Astrocyte (in vitro differentiated cells and primary cell): ENCODE measurements around the gene ARL6IP5. TPM values are rescaled to one million over a fixed set of nuclear protein-coding genes. Genes with fewer than 3 reads are reported as not detected.

ENCODE experiments used
- DNase-seq: peaks from one replicate; pipeline ENCODE4 v3.0.0-alpha.2; 2010; ENCODE audit warnings: low read depth
- FAIRE-seq: peaks from 2 replicates; lab custom pipeline; 2011; peaks lifted over from hg19 to GRCh38; lab: Jason Lieb, UNC
- H2AFZ ChIP-seq: 2 replicates; pipeline ENCODE4 v1.6.0; 2012; ENCODE audit warnings: low read depth, low read length, inconsistent platforms
- H3K27ac ChIP-seq: 2 replicates; pipeline ENCODE4 v1.5.1; 2011; ENCODE audit warnings: low read depth, low read length, inconsistent platforms
- H3K27me3 ChIP-seq: 2 replicates; pipeline ENCODE4 v1.6.0; 2011; ENCODE audit warnings: low read length, inconsistent platforms; ENCODE audit not compliant: insufficient read depth
- H3K36me3 ChIP-seq: 2 replicates; pipeline ENCODE4 v1.5.1; 2011; ENCODE audit warnings: low read length, inconsistent platforms; ENCODE audit not compliant: insufficient read depth
- H3K4me1 ChIP-seq: 2 replicates; pipeline ENCODE4 v1.5.1; 2011; ENCODE audit warnings: low read length, inconsistent platforms; ENCODE audit not compliant: insufficient read depth
- H3K4me2 ChIP-seq: 2 replicates; pipeline ENCODE4 v1.6.0; 2012; ENCODE audit warnings: low read length, inconsistent platforms
- H3K4me3 ChIP-seq: 2 replicates; pipeline ENCODE4 v1.5.1; 2011; ENCODE audit warnings: low read depth, mild to moderate bottlenecking, low read length, inconsistent platforms; ENCODE audit not compliant: insufficient read depth
- H3K79me2 ChIP-seq: 2 replicates; pipeline ENCODE4 v1.6.0; 2012; ENCODE audit warnings: mild to moderate bottlenecking, low read length, inconsistent platforms; ENCODE audit not compliant: insufficient read depth
- H3K9ac ChIP-seq: 2 replicates; pipeline ENCODE4 v1.6.0; 2012; ENCODE audit warnings: mild to moderate bottlenecking, low read length, inconsistent platforms
- H3K9me3 ChIP-seq: 2 replicates; pipeline ENCODE4 v1.5.1; 2012; ENCODE audit warnings: low read depth, mild to moderate bottlenecking, low read length, inconsistent platforms; ENCODE audit not compliant: insufficient read depth
- H4K20me1 ChIP-seq: 2 replicates; pipeline ENCODE4 v1.6.0; 2012; ENCODE audit warnings: low read length, inconsistent platforms; ENCODE audit not compliant: insufficient read depth
- H3K27ac Mint-ChIP-seq: one replicate; pipeline ENCODE4 v1.8.0; 2021; ENCODE audit warnings: mild to moderate bottlenecking, mixed read lengths; ENCODE audit not compliant: unreplicated experiment
- H3K27me3 Mint-ChIP-seq: one replicate; pipeline ENCODE4 v1.8.0; 2021; ENCODE audit warnings: low read depth, mixed read lengths; ENCODE audit not compliant: unreplicated experiment
- H3K36me3 Mint-ChIP-seq: one replicate; pipeline ENCODE4 v1.8.0; 2021; ENCODE audit warnings: low read depth, mixed read lengths; ENCODE audit not compliant: unreplicated experiment
- H3K4me1 Mint-ChIP-seq: one replicate; pipeline ENCODE4 v1.8.0; 2021; ENCODE audit warnings: low read depth, mixed read lengths; ENCODE audit not compliant: unreplicated experiment
- H3K4me3 Mint-ChIP-seq: one replicate; pipeline ENCODE4 v1.8.0; 2021; ENCODE audit warnings: mild to moderate bottlenecking, moderate library complexity, mixed read lengths; ENCODE audit not compliant: unreplicated experiment
- H3K9me3 Mint-ChIP-seq: one replicate; pipeline ENCODE4 v1.8.0; 2021; ENCODE audit warnings: mild to moderate bottlenecking, mixed read lengths; ENCODE audit not compliant: unreplicated experiment
- EZH2 ChIP-seq: IDR thresholded peaks from 2 replicates; pipeline ENCODE4 v1.6.1; 2012; ENCODE audit warnings: mild to moderate bottlenecking, low read length, inconsistent platforms; ENCODE audit not compliant: insufficient read depth
- total RNA-seq: library from RNA; stranded (reverse); gene quantifications from 2 replicates; pipeline ENCODE4 v1.2.1, GENCODE V29; 2021
- TF ChIP-seq, protein P1 (sequence below): IDR thresholded peaks from 2 replicates; pipeline ENCODE4 v1.5.1; 2011; ENCODE audit warnings: low read depth, mild to moderate bottlenecking, inconsistent platforms, low read length, moderate library complexity; ENCODE audit not compliant: insufficient read depth

The ARL6IP5 gene
- total RNA-seq, 1 donor from 2014 or later: 160 TPM

DNA sequence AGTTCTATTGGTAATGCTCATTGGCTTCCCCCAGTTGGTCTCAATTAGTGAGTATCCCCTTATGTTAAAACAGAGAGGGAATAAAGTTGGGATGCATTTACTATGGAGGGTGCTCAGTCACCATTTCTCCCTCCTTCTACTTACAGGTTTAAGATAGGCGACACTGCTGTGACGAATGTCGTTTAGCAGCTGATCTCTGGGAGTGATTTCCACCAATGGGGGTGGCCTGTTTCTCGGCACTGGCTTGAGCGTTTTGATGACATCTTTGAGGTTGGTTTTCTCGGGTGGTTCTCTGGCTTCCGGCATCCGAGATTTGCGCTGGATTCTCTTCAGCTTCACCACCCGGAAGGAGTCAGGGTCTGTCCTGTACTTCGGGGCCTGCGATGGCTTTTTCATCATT, 33.8 kb downstream of the ARL6IP5 start:
- no peaks in the 10 kb centered on the region for H3K36me3 ChIP-seq
- peaks cover 3% of the 10 kb centered on the region for H3K4me1 ChIP-seq
- Mint-ChIP-seq H3K9me3 (no peaks in the 10 kb centered on the region), H3K27ac (no peak overlapping the region), H3K27me3 (no peaks in the 10 kb centered on the region), H3K4me3 (no peak overlapping the region), H3K36me3 (no peaks in the 10 kb centered on the region), H3K4me1 (no peaks in the 10 kb centered on the region)
- no peak overlapping the region for H3K27ac ChIP-seq
- no peak for FAIRE-seq
- TF ChIP-seq, protein P1, sequence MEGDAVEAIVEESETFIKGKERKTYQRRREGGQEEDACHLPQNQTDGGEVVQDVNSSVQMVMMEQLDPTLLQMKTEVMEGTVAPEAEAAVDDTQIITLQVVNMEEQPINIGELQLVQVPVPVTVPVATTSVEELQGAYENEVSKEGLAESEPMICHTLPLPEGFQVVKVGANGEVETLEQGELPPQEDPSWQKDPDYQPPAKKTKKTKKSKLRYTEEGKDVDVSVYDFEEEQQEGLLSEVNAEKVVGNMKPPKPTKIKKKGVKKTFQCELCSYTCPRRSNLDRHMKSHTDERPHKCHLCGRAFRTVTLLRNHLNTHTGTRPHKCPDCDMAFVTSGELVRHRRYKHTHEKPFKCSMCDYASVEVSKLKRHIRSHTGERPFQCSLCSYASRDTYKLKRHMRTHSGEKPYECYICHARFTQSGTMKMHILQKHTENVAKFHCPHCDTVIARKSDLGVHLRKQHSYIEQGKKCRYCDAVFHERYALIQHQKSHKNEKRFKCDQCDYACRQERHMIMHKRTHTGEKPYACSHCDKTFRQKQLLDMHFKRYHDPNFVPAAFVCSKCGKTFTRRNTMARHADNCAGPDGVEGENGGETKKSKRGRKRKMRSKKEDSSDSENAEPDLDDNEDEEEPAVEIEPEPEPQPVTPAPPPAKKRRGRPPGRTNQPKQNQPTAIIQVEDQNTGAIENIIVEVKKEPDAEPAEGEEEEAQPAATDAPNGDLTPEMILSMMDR: no peak
- TF ChIP-seq EZH2: no peak
- no peak for DNase-seq
- no peak overlapping the region for H3K4me3 ChIP-seq
- no peak overlapping the region for H3K9ac ChIP-seq
- H3K27me3 ChIP-seq: no peaks in the 10 kb centered on the region
- no peaks in the 10 kb centered on the region for H3K9me3 ChIP-seq
- H4K20me1 ChIP-seq: no peaks in the 10 kb centered on the region
- H2AFZ ChIP-seq: no peak overlapping the region
- no peaks in the 10 kb centered on the region for H3K79me2 ChIP-seq
- no peak overlapping the region for H3K4me2 ChIP-seq

DNA sequence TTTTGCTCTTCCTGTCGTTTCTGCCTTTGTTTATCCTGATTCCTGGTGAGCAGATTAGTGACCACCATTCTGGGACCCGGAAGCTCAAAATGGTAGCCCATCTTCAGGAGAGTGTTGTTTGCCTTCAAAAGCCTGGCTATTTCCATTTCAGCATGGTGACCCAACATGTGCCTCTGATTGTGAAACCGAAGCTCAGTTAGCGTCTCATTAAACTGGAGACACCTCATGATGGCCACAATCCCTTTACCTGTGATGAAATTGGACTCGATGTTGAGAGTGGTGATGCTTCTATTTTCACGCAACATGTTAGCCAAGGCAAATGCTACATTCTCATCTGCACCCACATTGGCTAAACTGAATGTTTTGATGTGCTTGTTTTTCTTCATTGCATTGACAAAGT, 34.4 kb downstream of the ARL6IP5 start:
- Histone ChIP-seq H4K20me1 (no peaks in the 10 kb centered on the region), H3K36me3 (no peaks in the 10 kb centered on the region), H2AFZ (no peak overlapping the region), H3K27ac (no peak overlapping the region), H3K27me3 (no peaks in the 10 kb centered on the region), H3K4me3 (no peak overlapping the region), H3K9ac (no peak overlapping the region), H3K4me1 (peaks cover 3% of the 10 kb centered on the region), H3K9me3 (no peaks in the 10 kb centered on the region), H3K4me2 (no peak overlapping the region), H3K79me2 (no peaks in the 10 kb centered on the region)
- TF ChIP-seq, protein P1: no peak
- TF ChIP-seq EZH2: no peak
- no peaks in the 10 kb centered on the region for H3K4me1 Mint-ChIP-seq
- no peak for DNase-seq
- H3K27me3 Mint-ChIP-seq: no peaks in the 10 kb centered on the region
- H3K27ac Mint-ChIP-seq: no peak overlapping the region
- no peaks in the 10 kb centered on the region for H3K9me3 Mint-ChIP-seq
- no peak overlapping the region for H3K4me3 Mint-ChIP-seq
- H3K36me3 Mint-ChIP-seq: no peaks in the 10 kb centered on the region
- no peak for FAIRE-seq

DNA sequence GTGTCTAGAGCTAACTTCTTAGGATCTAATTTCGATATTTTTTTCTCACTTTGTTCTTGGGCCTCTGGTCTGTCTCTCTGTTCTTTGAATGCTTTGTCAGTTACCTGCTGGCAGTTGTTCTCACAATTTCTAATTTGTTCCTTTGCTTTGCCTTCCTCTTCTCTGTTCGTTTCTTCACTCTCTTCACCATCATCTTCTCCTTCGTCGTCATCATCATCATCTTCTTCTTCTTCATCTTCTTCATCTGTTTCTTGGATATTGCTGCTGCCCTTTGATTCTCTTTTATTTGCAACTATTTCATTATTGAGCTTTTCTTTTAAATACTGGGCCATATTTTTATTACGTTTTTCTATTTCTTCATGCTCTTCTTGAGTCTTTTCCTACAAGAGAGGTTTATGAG, 34.9 kb downstream of the ARL6IP5 start:
- Mint-ChIP-seq H3K9me3 (no peaks in the 10 kb centered on the region), H3K27ac (no peak overlapping the region), H3K4me1 (no peaks in the 10 kb centered on the region), H3K4me3 (no peak overlapping the region), H3K36me3 (no peaks in the 10 kb centered on the region), H3K27me3 (no peaks in the 10 kb centered on the region)
- no peak for DNase-seq
- Histone ChIP-seq H3K4me2 (no peak overlapping the region), H3K27ac (no peak overlapping the region), H2AFZ (no peak overlapping the region), H3K4me3 (no peak overlapping the region), H3K9ac (no peak overlapping the region), H4K20me1 (no peaks in the 10 kb centered on the region), H3K27me3 (no peaks in the 10 kb centered on the region), H3K9me3 (no peaks in the 10 kb centered on the region), H3K79me2 (no peaks in the 10 kb centered on the region), H3K4me1 (peaks cover 3% of the 10 kb centered on the region), H3K36me3 (no peaks in the 10 kb centered on the region)
- no peak for FAIRE-seq
- TF ChIP-seq, protein P1: no peak
- TF ChIP-seq EZH2: no peak
